GM12878 (cell line): Measurements from ENCODE around the gene MICB. TPM values are rescaled to one million over a fixed set of nuclear protein-coding genes. Genes with fewer than 3 reads are reported as not detected.

Source experiments
- E2F4 ChIP-seq: IDR thresholded peaks from 2 replicates; pipeline ENCODE4 v1.6.1; 2012; ENCODE audit warnings: low read depth, low read length, improper control_type of control experiment
- EED ChIP-seq: sonication (generic); IDR thresholded peaks from 2 replicates; pipeline ENCODE4 v1.6.1; 2016; ENCODE audit warnings: antibody characterized with exemption, low read depth
- EGR1 ChIP-seq, 2 experiments: IDR thresholded peaks; 1 replicate in 1 of 2; 2 replicates in 1 of 2; pipeline ENCODE4 v1.6.1; 2011 to 2012; ENCODE audit warnings: low read depth in 2 of 2, low read length in 2 of 2, borderline replicate concordance in 1 of 2, mild to moderate bottlenecking in 1 of 2, moderate library complexity in 1 of 2
- FOXM1 ChIP-seq: IDR thresholded peaks from 2 replicates; pipeline ENCODE4 v1.6.1; 2012; ENCODE audit warnings: low read depth, mild to moderate bottlenecking, inconsistent platforms, low read length, moderate library complexity
- HDGF ChIP-seq: fragments of 450-650 bp; IDR thresholded peaks from 2 replicates; pipeline ENCODE4 v1.6.1; 2016; ENCODE audit warnings: antibody characterized with exemption
- IRF3 ChIP-seq: fragments of 450-650 bp; IDR thresholded peaks from 2 replicates; pipeline ENCODE4 v1.6.1; 2014; ENCODE audit warnings: mild to moderate bottlenecking
- JUND ChIP-seq: IDR thresholded peaks from 2 replicates; pipeline ENCODE4 v1.6.1; 2012; ENCODE audit warnings: low read depth, mild to moderate bottlenecking, low read length, improper control_type of control experiment, moderate library complexity
- MLLT1 ChIP-seq: fragments of 450-650 bp; IDR thresholded peaks from 2 replicates; pipeline ENCODE4 v1.6.1; 2016; ENCODE audit warnings: mild to moderate bottlenecking
- NFYB ChIP-seq: IDR thresholded peaks from 2 replicates; pipeline ENCODE4 v1.6.1; 2011; ENCODE audit warnings: low read depth, mild to moderate bottlenecking, low read length, improper control_type of control experiment, moderate library complexity; ENCODE audit not compliant: insufficient read depth
- NKRF ChIP-seq: fragments of 450-650 bp; conservative IDR thresholded peaks from 2 replicates; pipeline ENCODE4 v1.6.1; 2017; ENCODE audit warnings: mild to moderate bottlenecking, moderate library complexity
- PKNOX1 ChIP-seq: fragments of 450-650 bp; IDR thresholded peaks from 2 replicates; pipeline ENCODE4 v1.6.1; 2016; ENCODE audit warnings: mild to moderate bottlenecking
- RELB ChIP-seq: fragments of 450-650 bp; IDR thresholded peaks from 2 replicates; pipeline ENCODE4 v1.6.1; 2017; ENCODE audit warnings: low read depth, mild to moderate bottlenecking, moderate library complexity
- REST ChIP-seq: IDR thresholded peaks from 2 replicates; pipeline ENCODE4 v1.6.1; 2012; ENCODE audit warnings: mild to moderate bottlenecking, low read depth, low read length
- RUNX3 ChIP-seq: IDR thresholded peaks from 2 replicates; pipeline ENCODE4 v1.6.1; 2012; ENCODE audit warnings: low read length, inconsistent platforms
- TCF3 ChIP-seq: IDR thresholded peaks from 2 replicates; pipeline ENCODE4 v1.6.1; 2012; ENCODE audit warnings: low read depth, mild to moderate bottlenecking, low read length, borderline replicate concordance; ENCODE audit not compliant: insufficient read depth
- ZNF24 ChIP-seq: fragments of 450-650 bp; IDR thresholded peaks from 2 replicates; pipeline ENCODE4 v1.6.1; 2017; ENCODE audit warnings: antibody characterized with exemption, mild to moderate bottlenecking
- polyA plus RNA-seq, 11 experiments: library from polyadenylated mRNA; depleted of rRNA in 4 of 11; unstranded in 6 of 11; stranded (reverse) in 5 of 11; fragments of >200 nt; fragmentation: Nextera tagmentation in 4 of 11; fragmentation: Illumina TruSeq in 1 of 11; extraction: Ambion mirVana in 4 of 11; extraction: Trizol in 1 of 11; gene quantifications; 1 replicate in 1 of 11; 2 replicates in 10 of 11; pipeline versions ENCODE4 v1.2.1 to v1.2.3, GENCODE V29; 2011 to 2016; ENCODE audit warnings: inconsistent platforms in 2 of 11, missing spikeins in 2 of 11, low read depth in 1 of 11
- total RNA-seq, 4 experiments: library from RNA; depleted of rRNA in 3 of 4; stranded (reverse); fragments of >200 nt in 3 of 4; fragmentation: Illumina TruSeq in 1 of 4; extraction: Trizol in 1 of 4; gene quantifications; 2 replicates each; pipeline versions ENCODE4 v1.2.1 to v1.2.3, GENCODE V29; 2013 to 2021

The MICB gene
- total and polyA plus RNA-seq, 10 of the 15 experiments (the other 5 are each of a cell fraction or from before 2014, with no cell fraction given), result 9.0 to 37.1 (median 17.8) TPM

GRCh38 chr6:31493875-31494694 is 3.9 kb upstream of the MICB start (continued):
- TF ChIP-seq MLLT1 (no peak), PKNOX1 (no peak), EGR1 (IDR thresholded peaks at IDR 0.05; ENCODE audit: borderline replicate concordance in 1 of 2, low read depth in 2 of 2, low read length in 2 of 2) (no peak), RELB (0 out of 2 replicates have a peak, but pooled peaks have one; percentile 23), TCF3 (no peak), JUND (no peak), E2F4 (no peak), EED (0 out of 2 replicates have a peak, but pooled peaks have one; percentile 25), NKRF (peak; percentile 47), IRF3 (no peak), NFYB (no peak), FOXM1 (peak; percentile 41), ZNF24 (no peak), REST (no peak), RUNX3 (peak; percentile 42), HDGF (no peak)
